ENCODE measurements around the gene INTS15.
A peak's percentile ranks its signal among the peaks of the same experiment; 100 is the strongest.

INTS15 gene

GRCh38 chr7:6637544-6638229, 47.9 kb downstream of the INTS15 start:
- Histone ChIP-seq H3K36me3 (peaks cover 37% of the 10 kb centered on the region), H3K9me3 (no peaks in the 10 kb centered on the region; the same call in 1 of the 2 replicates), H3K27me3 (no peaks in the 10 kb centered on the region), H3K4me1 (no peaks in the 10 kb centered on the region), H3K4me3 (ENCODE audit: low read depth, low read length) (peak overlapping the region; percentile 62)
- peak; percentile 39 for TF ChIP-seq CTCF (IDR thresholded peaks at IDR 0.05; ENCODE audit: low read depth, low read length)
- peak; percentile 59 for DNase-seq

- DNase-seq: no peak
- Histone ChIP-seq H3K4me3 (ENCODE audit: low read depth, low read length) (no peak overlapping the region), H3K9me3 (no peaks in the 10 kb centered on the region; the same call in 1 of the 2 replicates), H3K27me3 (no peaks in the 10 kb centered on the region), H3K4me1 (no peaks in the 10 kb centered on the region), H3K36me3 (peaks cover 51% of the 10 kb centered on the region)
- no peak for TF ChIP-seq CTCF (IDR thresholded peaks at IDR 0.05; ENCODE audit: low read depth, low read length)
Observed at GRCh38 chr7:6639032-6639431, 49.2 kb downstream of the INTS15 start.

- no peak overlapping the region for H3K4me3 ChIP-seq (ENCODE audit: low read depth, low read length)
- peaks cover 57% of the 10 kb centered on the region for H3K36me3 ChIP-seq
- no peak for DNase-seq
- no peaks in the 10 kb centered on the region for H3K4me1 ChIP-seq
- H3K27me3 ChIP-seq: no peaks in the 10 kb centered on the region
- H3K9me3 ChIP-seq: no peaks in the 10 kb centered on the region; the same call in 1 of the 2 replicates
- TF ChIP-seq CTCF (IDR thresholded peaks at IDR 0.05; ENCODE audit: low read depth, low read length): no peak
Observed at GRCh38 chr7:6639627-6640026, 49.8 kb downstream of the INTS15 start.

GRCh38 chr7:6640246-6640721, 50.5 kb downstream of the INTS15 start:
- H3K4me1 ChIP-seq: no peaks in the 10 kb centered on the region
- no peak for TF ChIP-seq CTCF (IDR thresholded peaks at IDR 0.05; ENCODE audit: low read depth, low read length)
- no peaks in the 10 kb centered on the region for H3K27me3 ChIP-seq
- H3K9me3 ChIP-seq: no peaks in the 10 kb centered on the region; the same call in 1 of the 2 replicates
- DNase-seq: peak; percentile 42
- H3K4me3 ChIP-seq (ENCODE audit: low read depth, low read length): no peak overlapping the region
- peaks cover 63% of the 10 kb centered on the region for H3K36me3 ChIP-seq

- no peaks in the 10 kb centered on the region for H3K4me1 ChIP-seq
- no peaks in the 10 kb centered on the region; the same call in 1 of the 2 replicates for H3K9me3 ChIP-seq
- no peak overlapping the region for H3K4me3 ChIP-seq (ENCODE audit: low read depth, low read length)
- no peak for TF ChIP-seq CTCF (IDR thresholded peaks at IDR 0.05; ENCODE audit: low read depth, low read length)
- no peaks in the 10 kb centered on the region for H3K27me3 ChIP-seq
- peaks cover 70% of the 10 kb centered on the region for H3K36me3 ChIP-seq
- DNase-seq: no peak
Observed at GRCh38 chr7:6641305-6642035, 51.6 kb downstream of the INTS15 start.
